GM06990 (cell line): ENCODE results near the gene PLPP2.

Experiments
- DNase-seq: peaks from one replicate; pipeline ENCODE4 v3.0.0-alpha.2; 2011; ENCODE audit not compliant: insufficient read length; ENCODE audit errors: extremely low read depth
- H3K27me3 ChIP-seq: replicated peaks from 2 replicates; pipeline ENCODE4 v1.6.0; 2011; ENCODE audit warnings: low read length; ENCODE audit not compliant: control insufficient read depth, insufficient read depth
- H3K36me3 ChIP-seq: 2 replicates; pipeline ENCODE4 v1.5.1; 2011; ENCODE audit warnings: low read length; ENCODE audit not compliant: control insufficient read depth, insufficient read depth
- H3K4me3 ChIP-seq: replicated peaks from 2 replicates; pipeline ENCODE4 v1.5.1; 2011; ENCODE audit warnings: low read depth, mild to moderate bottlenecking, control low read depth, low read length
- CTCF ChIP-seq: IDR thresholded peaks from 2 replicates; pipeline ENCODE4 v1.5.1; 2011; ENCODE audit warnings: low read length, control low read depth, mild to moderate bottlenecking, inconsistent platforms; ENCODE audit not compliant: insufficient read depth, poor library complexity, severe bottlenecking

PLPP2 gene

GRCh38 chr19:313169-313987 lies 22.2 kb upstream of the PLPP2 start:
- H3K27me3 ChIP-seq, result no peaks in the 10 kb centered on the region
- H3K36me3 ChIP-seq, result peaks cover 2% of the 10 kb centered on the region
- no peak for DNase-seq
- H3K4me3 ChIP-seq, result no peak overlapping the region
- TF ChIP-seq CTCF, result no peak

GRCh38 chr19:311813-312261 lies 20.6 kb upstream of the PLPP2 start:
- Histone ChIP-seq H3K27me3 (no peaks in the 10 kb centered on the region), H3K4me3 (no peak overlapping the region), H3K36me3 (peaks cover 4% of the 10 kb centered on the region)
- no peak for DNase-seq
- TF ChIP-seq CTCF, result no peak

- H3K27me3 ChIP-seq, result no peaks in the 10 kb centered on the region
- peaks cover 2% of the 10 kb centered on the region for H3K36me3 ChIP-seq
- no peak for DNase-seq
- H3K4me3 ChIP-seq, result no peak overlapping the region
- no peak for TF ChIP-seq CTCF
Observed at GRCh38 chr19:310781-311496, 19.7 kb upstream of the PLPP2 start.

- no peaks in the 10 kb centered on the region for H3K27me3 ChIP-seq
- no peak for DNase-seq
- peaks cover 2% of the 10 kb centered on the region for H3K36me3 ChIP-seq
- no peak overlapping the region for H3K4me3 ChIP-seq
- no peak for TF ChIP-seq CTCF
Observed at GRCh38 chr19:310141-310651, 19.0 kb upstream of the PLPP2 start.

- TF ChIP-seq CTCF, result no peak
- H3K4me3 ChIP-seq, result no peak overlapping the region
- H3K36me3 ChIP-seq, result peaks cover 2% of the 10 kb centered on the region
- no peak for DNase-seq
- no peaks in the 10 kb centered on the region for H3K27me3 ChIP-seq
Observed at GRCh38 chr19:309206-309565, 18.0 kb upstream of the PLPP2 start.
